HepG2 (cell line): ENCODE data around the gene DYSF.

Experiments
- GZF1 ChIP-seq: sonication (generic); formaldehyde crosslinking; IDR thresholded peaks from 2 replicates; pipeline ENCODE4 v1.5.1; 2020; ENCODE audit warnings: mild to moderate bottlenecking, missing genetic modification reagents
- MXI1 ChIP-seq: IDR thresholded peaks from 3 replicates; pipeline ENCODE4 v1.6.1; 2012; ENCODE audit warnings: low read depth, low read length, inconsistent platforms, borderline replicate concordance
- NFE2L1 ChIP-seq: sonication (generic); formaldehyde crosslinking; IDR thresholded peaks from 2 replicates; pipeline ENCODE4 v1.4.0; 2020; ENCODE audit warnings: missing genetic modification reagents, mild to moderate bottlenecking, borderline replicate concordance
- U2AF2 ChIP-seq: fragments of 200-400 bp; formaldehyde crosslinking; IDR thresholded peaks from 2 replicates; pipeline ENCODE4 v1.6.1; 2017; ENCODE audit warnings: low read depth, mild to moderate bottlenecking, low read length

DNA sequence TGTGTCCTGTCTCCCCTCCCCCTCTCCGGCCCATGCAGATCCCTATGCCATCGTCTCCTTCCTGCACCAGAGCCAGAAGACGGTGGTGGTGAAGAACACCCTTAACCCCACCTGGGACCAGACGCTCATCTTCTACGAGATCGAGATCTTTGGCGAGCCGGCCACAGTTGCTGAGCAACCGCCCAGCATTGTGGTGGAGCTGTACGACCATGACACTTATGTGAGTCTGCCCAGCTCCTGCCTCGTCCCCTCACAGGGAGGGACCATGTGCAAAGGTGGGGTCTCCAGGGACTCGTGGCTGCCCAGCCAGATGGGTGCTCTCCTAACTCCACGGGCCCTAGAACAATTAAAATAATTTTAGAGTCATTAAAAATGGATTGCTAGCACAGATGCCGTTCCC lies 145.2 kb downstream of the DYSF start:
- TF ChIP-seq MXI1 (no peak), U2AF2 (no peak), GZF1 (CRISPR knock-in tag) (no peak), NFE2L1 (CRISPR knock-in tag) (no peak)
